Measurements from ENCODE around the gene DGAT2L6.
"Not testable (repeated sequence)": the region's sequence is repeated elsewhere in the genome, so short reads cannot be mapped to it uniquely, and the experiment has no call there.

The DGAT2L6 gene

GRCh38 chrX:70196961-70197720 lies 19.9 kb downstream of the DGAT2L6 start:
- Histone ChIP-seq H3K27ac (ENCODE audit: low read depth, low read length) (no peak overlapping the region), H3K27me3 (ENCODE audit: control insufficient read depth, insufficient read depth, low read length) (no peaks in the 10 kb centered on the region), H3K9me3 (ENCODE audit: control insufficient read depth, insufficient read depth, low read depth, low read length) (peaks cover 11% of the 10 kb centered on the region; the same call in 1 of the 2 replicates)

GRCh38 chrX:70201732-70202131 lies 24.4 kb downstream of the DGAT2L6 start:
- Histone ChIP-seq H3K36me3 (ENCODE audit: control insufficient read depth, insufficient read depth, low read length) (no peaks in the 10 kb centered on the region), H3K9ac (ENCODE audit: low read length) (no peak overlapping the region), H3K27me3 (ENCODE audit: control insufficient read depth, insufficient read depth, low read length) (no peaks in the 10 kb centered on the region; the same call in 1 of the 2 replicates), H3K9me3 (ENCODE audit: control insufficient read depth, insufficient read depth, low read depth, low read length) (peaks cover 8% of the 10 kb centered on the region; the same call in 1 of the 2 replicates), H3K27ac (ENCODE audit: low read depth, low read length) (no peak overlapping the region), H3K4me3 (ENCODE audit: low read depth, low read length) (no peak overlapping the region), H3K4me1 (ENCODE audit: control insufficient read depth, insufficient read depth, low read length) (no peaks in the 10 kb centered on the region)

More at GRCh38 chrX:70196961-70197720, 19.9 kb downstream of the DGAT2L6 start:
- H3K36me3 ChIP-seq (ENCODE audit: control insufficient read depth, insufficient read depth, low read length): no peaks in the 10 kb centered on the region
- no peak overlapping the region for H3K4me3 ChIP-seq (ENCODE audit: low read depth, low read length)
- H3K4me1 ChIP-seq (ENCODE audit: control insufficient read depth, insufficient read depth, low read length): no peaks in the 10 kb centered on the region
- H3K9ac ChIP-seq (ENCODE audit: low read length): no peak overlapping the region

DNA sequence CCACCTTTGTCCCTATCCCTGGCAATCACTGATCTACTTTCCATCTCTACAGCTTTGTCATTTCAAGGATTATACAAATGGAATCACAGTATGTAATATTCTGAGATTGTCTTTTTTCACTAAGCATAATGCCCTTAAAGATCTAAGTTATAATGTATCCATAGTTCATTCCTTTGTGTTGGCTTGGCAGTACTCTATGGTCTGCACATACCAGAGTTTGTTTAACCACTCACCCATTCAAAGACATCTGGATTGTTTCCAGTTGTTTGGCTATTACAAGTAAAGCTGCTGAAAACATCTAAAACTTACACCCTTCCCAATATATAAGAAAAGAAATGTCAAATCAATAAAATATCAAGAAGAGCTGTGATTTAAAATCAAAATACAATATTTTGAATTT lies 31.2 kb downstream of the DGAT2L6 start:
- H3K4me1 ChIP-seq (ENCODE audit: control insufficient read depth, insufficient read depth, low read length): no peaks in the 10 kb centered on the region
- no peak overlapping the region for H3K9ac ChIP-seq (ENCODE audit: low read length)

DNA sequence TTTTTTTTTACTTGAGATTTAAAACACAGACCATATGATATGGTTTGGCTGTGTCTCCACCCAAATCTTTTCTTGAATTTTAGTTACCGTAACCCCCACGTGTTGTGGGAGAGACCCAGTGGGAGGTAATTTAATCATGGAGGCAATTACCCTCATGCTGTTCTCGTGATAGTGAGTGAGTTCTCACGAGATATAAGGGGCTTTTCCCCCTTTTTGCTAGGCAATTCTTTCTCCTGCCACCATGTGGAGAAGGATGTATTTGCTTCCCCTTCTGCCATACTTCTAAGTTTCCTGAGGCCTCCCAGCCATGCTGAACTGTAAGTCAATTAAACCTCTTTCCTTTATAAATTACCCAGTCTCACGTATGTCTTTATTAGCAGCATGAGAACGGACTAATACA lies 32.3 kb downstream of the DGAT2L6 start:
- H3K9me3 ChIP-seq (ENCODE audit: control insufficient read depth, insufficient read depth, low read depth, low read length); H3K27ac ChIP-seq (ENCODE audit: low read depth, low read length); H3K27me3 ChIP-seq (ENCODE audit: control insufficient read depth, insufficient read depth, low read length); H3K9ac ChIP-seq (ENCODE audit: low read length); H3K4me3 ChIP-seq (ENCODE audit: low read depth, low read length); H3K36me3 ChIP-seq (ENCODE audit: control insufficient read depth, insufficient read depth, low read length); H3K4me1 ChIP-seq (ENCODE audit: control insufficient read depth, insufficient read depth, low read length): not testable (repeated sequence)

More for the DNA sequence above, 31.2 kb downstream of the DGAT2L6 start:
- no peak overlapping the region for H3K4me3 ChIP-seq (ENCODE audit: low read depth, low read length)
- H3K27ac ChIP-seq (ENCODE audit: low read depth, low read length): no peak overlapping the region
- no peaks in the 10 kb centered on the region for H3K36me3 ChIP-seq (ENCODE audit: control insufficient read depth, insufficient read depth, low read length)
- no peaks in the 10 kb centered on the region; the same call in 1 of the 2 replicates for H3K27me3 ChIP-seq (ENCODE audit: control insufficient read depth, insufficient read depth, low read length)
- peaks cover 7% of the 10 kb centered on the region; the same call in 1 of the 2 replicates for H3K9me3 ChIP-seq (ENCODE audit: control insufficient read depth, insufficient read depth, low read depth, low read length)

GRCh38 chrX:70219938-70220764 lies 42.9 kb downstream of the DGAT2L6 start:
- no peak overlapping the region for H3K9ac ChIP-seq (ENCODE audit: low read length)
- H3K4me1 ChIP-seq (ENCODE audit: control insufficient read depth, insufficient read depth, low read length): peaks cover 8% of the 10 kb centered on the region; the same call in 1 of the 2 replicates
- no peaks in the 10 kb centered on the region for H3K27me3 ChIP-seq (ENCODE audit: control insufficient read depth, insufficient read depth, low read length)
- H3K4me3 ChIP-seq (ENCODE audit: low read depth, low read length): no peak overlapping the region
- no peaks in the 10 kb centered on the region for H3K36me3 ChIP-seq (ENCODE audit: control insufficient read depth, insufficient read depth, low read length)
- no peak overlapping the region for H3K27ac ChIP-seq (ENCODE audit: low read depth, low read length)
- H3K9me3 ChIP-seq (ENCODE audit: control insufficient read depth, insufficient read depth, low read depth, low read length): peaks cover 14% of the 10 kb centered on the region

GRCh38 chrX:70226048-70226447 lies 48.8 kb downstream of the DGAT2L6 start:
- no peaks in the 10 kb centered on the region for H3K4me1 ChIP-seq (ENCODE audit: control insufficient read depth, insufficient read depth, low read length)
- no peak overlapping the region for H3K4me3 ChIP-seq (ENCODE audit: low read depth, low read length)
- no peak overlapping the region for H3K27ac ChIP-seq (ENCODE audit: low read depth, low read length)
- peaks cover 10% of the 10 kb centered on the region; the same call in 1 of the 2 replicates for H3K9me3 ChIP-seq (ENCODE audit: control insufficient read depth, insufficient read depth, low read depth, low read length)
- H3K27me3 ChIP-seq (ENCODE audit: control insufficient read depth, insufficient read depth, low read length): no peaks in the 10 kb centered on the region
- no peak overlapping the region for H3K9ac ChIP-seq (ENCODE audit: low read length)
- no peaks in the 10 kb centered on the region for H3K36me3 ChIP-seq (ENCODE audit: control insufficient read depth, insufficient read depth, low read length)

DNA sequence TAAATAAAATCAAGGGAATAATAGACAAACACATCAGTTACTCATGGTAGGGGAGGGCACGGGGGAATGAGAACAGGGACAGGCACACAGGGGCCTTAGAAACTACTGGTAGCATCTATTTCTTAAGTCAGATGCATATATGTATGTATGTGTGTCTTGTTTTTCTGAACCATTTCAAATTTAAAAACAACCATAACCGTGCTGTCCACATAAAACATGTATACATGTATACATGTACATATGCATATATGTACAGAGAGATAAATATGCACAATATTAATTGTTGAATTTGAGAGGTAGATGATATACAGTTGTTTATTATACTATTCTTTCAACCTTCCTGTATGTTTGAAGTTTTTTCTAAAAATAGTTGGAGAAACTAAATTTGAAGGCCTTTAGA lies 49.4 kb downstream of the DGAT2L6 start:
- Histone ChIP-seq H3K36me3 (ENCODE audit: control insufficient read depth, insufficient read depth, low read length) (no peaks in the 10 kb centered on the region), H3K9ac (ENCODE audit: low read length) (no peak overlapping the region), H3K27me3 (ENCODE audit: control insufficient read depth, insufficient read depth, low read length) (no peaks in the 10 kb centered on the region), H3K27ac (ENCODE audit: low read depth, low read length) (no peak overlapping the region), H3K4me3 (ENCODE audit: low read depth, low read length) (no peak overlapping the region), H3K9me3 (ENCODE audit: control insufficient read depth, insufficient read depth, low read depth, low read length) (peaks cover 12% of the 10 kb centered on the region; the same call in 1 of the 2 replicates), H3K4me1 (ENCODE audit: control insufficient read depth, insufficient read depth, low read length) (no peaks in the 10 kb centered on the region)

DNA sequence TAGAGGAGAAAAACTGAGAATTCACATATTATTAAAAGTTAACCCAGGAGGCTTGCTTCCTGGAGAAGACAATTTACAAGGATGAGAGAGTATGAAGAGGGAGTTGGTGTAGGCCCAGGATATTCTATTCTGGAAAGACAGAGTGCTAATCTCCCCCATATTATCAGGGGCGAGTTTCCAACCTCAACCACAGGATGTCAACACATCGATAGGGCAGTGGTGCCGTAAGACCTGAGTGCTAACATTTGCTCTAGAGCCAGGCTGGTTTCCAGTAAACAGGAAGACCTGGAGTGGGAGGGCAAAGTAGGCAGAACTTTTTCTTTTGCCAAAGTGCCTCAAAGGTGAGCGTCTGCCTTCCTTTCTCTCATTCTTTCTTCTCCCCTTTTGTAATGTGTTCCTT lies 54.4 kb downstream of the DGAT2L6 start:
- H3K4me1 ChIP-seq (ENCODE audit: control insufficient read depth, insufficient read depth, low read length): no peaks in the 10 kb centered on the region
- no peak overlapping the region for H3K4me3 ChIP-seq (ENCODE audit: low read depth, low read length)
- H3K9me3 ChIP-seq (ENCODE audit: control insufficient read depth, insufficient read depth, low read depth, low read length): peaks cover 19% of the 10 kb centered on the region; the same call in 1 of the 2 replicates
- H3K36me3 ChIP-seq (ENCODE audit: control insufficient read depth, insufficient read depth, low read length): no peaks in the 10 kb centered on the region
- H3K27ac ChIP-seq (ENCODE audit: low read depth, low read length): no peak overlapping the region
- H3K9ac ChIP-seq (ENCODE audit: low read length): no peak overlapping the region
- no peaks in the 10 kb centered on the region; the same call in 1 of the 2 replicates for H3K27me3 ChIP-seq (ENCODE audit: control insufficient read depth, insufficient read depth, low read length)

- Histone ChIP-seq H3K36me3 (ENCODE audit: control insufficient read depth, insufficient read depth, low read length) (no peaks in the 10 kb centered on the region), H3K27ac (ENCODE audit: low read depth, low read length) (no peak within 1 kb of the TSS), H3K4me1 (ENCODE audit: control insufficient read depth, insufficient read depth, low read length) (no peaks in the 10 kb centered on the region), H3K9me3 (ENCODE audit: control insufficient read depth, insufficient read depth, low read depth, low read length) (peaks cover 14% of the 10 kb centered on the region; the same call in 1 of the 2 replicates), H3K4me3 (ENCODE audit: low read depth, low read length) (no peak within 1 kb of the TSS), H3K27me3 (ENCODE audit: control insufficient read depth, insufficient read depth, low read length) (no peaks in the 10 kb centered on the region; the same call in 1 of the 2 replicates), H3K9ac (ENCODE audit: low read length) (no peak within 1 kb of the TSS)
These were observed 57.1 kb downstream of the DGAT2L6 start, which contains the start of gene AWAT1 for GRCh38 chrX:70234355-70234754. Gene AWAT1, plus strand, starts transcription at chrX:70234655. Its CDS starts 41 bp downstream, at chrX:70234696.

GRCh38 chrX:70240751-70241150 lies 63.5 kb downstream of the DGAT2L6 start:
- Histone ChIP-seq H3K4me3 (ENCODE audit: low read depth, low read length) (no peak overlapping the region), H3K36me3 (ENCODE audit: control insufficient read depth, insufficient read depth, low read length) (no peaks in the 10 kb centered on the region), H3K27ac (ENCODE audit: low read depth, low read length) (no peak overlapping the region), H3K9ac (ENCODE audit: low read length) (no peak overlapping the region), H3K9me3 (ENCODE audit: control insufficient read depth, insufficient read depth, low read depth, low read length) (peaks cover 6% of the 10 kb centered on the region; the same call in 1 of the 2 replicates), H3K4me1 (ENCODE audit: control insufficient read depth, insufficient read depth, low read length) (no peaks in the 10 kb centered on the region; the same call in 1 of the 2 replicates), H3K27me3 (ENCODE audit: control insufficient read depth, insufficient read depth, low read length) (no peaks in the 10 kb centered on the region)
